Mucosa of descending colon (tissue), 3 donors: Measurements from ENCODE around the gene ISY1. TPM values are rescaled to one million over a fixed set of nuclear protein-coding genes. Genes with fewer than 3 reads are reported as not detected.

Source experiments
- ATAC-seq: fragments of 200-7000 bp; cut with Tn5 transposase; one replicate; pipeline ENCODE4 v1.9.1; 2020; ENCODE audit warnings: mild to moderate bottlenecking, moderate library complexity
- DNase-seq, 3 donors: peaks; one replicate each; pipeline ENCODE4 v3.0.0-alpha.2; 2020
- H3K36me3 ChIP-seq: fragments of 200-600 bp; one replicate; pipeline ENCODE4 v1.8.0; 2021; ENCODE audit warnings: low read depth, mild to moderate bottlenecking
- H3K4me1 ChIP-seq: fragments of 200-600 bp; one replicate; pipeline ENCODE4 v1.8.0; 2021; ENCODE audit warnings: low read depth, mild to moderate bottlenecking
- H3K4me3 ChIP-seq: fragments of 200-600 bp; one replicate; pipeline ENCODE4 v1.8.0; 2021; ENCODE audit warnings: mild to moderate bottlenecking
- H3K9me3 ChIP-seq: fragments of 200-600 bp; one replicate; pipeline ENCODE4 v1.8.0; 2021; ENCODE audit warnings: mild to moderate bottlenecking
- intact Hi-C, 2 donors: fragments of 100-400 bp; cut with DNase I in 1 of 2; cut with micrococcal nuclease in 1 of 2; formaldehyde crosslinking; loops; one replicate each; pipeline versions ENCODE4 v1.11.0 to v1.11.1; 2022; cut with DNase I, micrococcal nuclease
- total RNA-seq, 3 donors: library from RNA; stranded (reverse); fragmentation: NEBNext Ultra II Directional in 2 of 3; extraction: Animal tissue kit (Norgen Biotek cat#: 25700) in 2 of 3; gene quantifications; one replicate each; pipeline versions ENCODE4 v1.2.1 to v1.2.4, GENCODE V29; 2021 to 2023
- TF ChIP-seq, protein P1 (sequence below): fragments of 200-600 bp; IDR thresholded peaks from one replicate; pipeline ENCODE4 v1.8.0; 2022; ENCODE audit warnings: antibody characterized with exemption, mild to moderate bottlenecking
- donor health status: DM: no; HTN: no; CAD: no; lungs with moderate emphysema.
- donor health status: DM: no; HTN: no; CAD: no.
- donor health status: DM: no; HTN: yes; CAD: no.

ISY1 gene
- total RNA-seq, 3 donors from 2014 or later = 24.2 to 37.5 (median 28.9) TPM

- H3K36me3 ChIP-seq = peaks cover 2% of the 10 kb centered on the region
- no peak for ATAC-seq
- TF ChIP-seq, protein P1, sequence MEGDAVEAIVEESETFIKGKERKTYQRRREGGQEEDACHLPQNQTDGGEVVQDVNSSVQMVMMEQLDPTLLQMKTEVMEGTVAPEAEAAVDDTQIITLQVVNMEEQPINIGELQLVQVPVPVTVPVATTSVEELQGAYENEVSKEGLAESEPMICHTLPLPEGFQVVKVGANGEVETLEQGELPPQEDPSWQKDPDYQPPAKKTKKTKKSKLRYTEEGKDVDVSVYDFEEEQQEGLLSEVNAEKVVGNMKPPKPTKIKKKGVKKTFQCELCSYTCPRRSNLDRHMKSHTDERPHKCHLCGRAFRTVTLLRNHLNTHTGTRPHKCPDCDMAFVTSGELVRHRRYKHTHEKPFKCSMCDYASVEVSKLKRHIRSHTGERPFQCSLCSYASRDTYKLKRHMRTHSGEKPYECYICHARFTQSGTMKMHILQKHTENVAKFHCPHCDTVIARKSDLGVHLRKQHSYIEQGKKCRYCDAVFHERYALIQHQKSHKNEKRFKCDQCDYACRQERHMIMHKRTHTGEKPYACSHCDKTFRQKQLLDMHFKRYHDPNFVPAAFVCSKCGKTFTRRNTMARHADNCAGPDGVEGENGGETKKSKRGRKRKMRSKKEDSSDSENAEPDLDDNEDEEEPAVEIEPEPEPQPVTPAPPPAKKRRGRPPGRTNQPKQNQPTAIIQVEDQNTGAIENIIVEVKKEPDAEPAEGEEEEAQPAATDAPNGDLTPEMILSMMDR = no peak
- H3K9me3 ChIP-seq = no peaks in the 10 kb centered on the region
- no peaks in the 10 kb centered on the region for H3K4me1 ChIP-seq
- intact Hi-C loops = no loop called here
- no peak for DNase-seq
- H3K4me3 ChIP-seq = no peak overlapping the region
Observed at GRCh38 chr3:129106320-129106719, 54.5 kb downstream of the ISY1 start.

DNA sequence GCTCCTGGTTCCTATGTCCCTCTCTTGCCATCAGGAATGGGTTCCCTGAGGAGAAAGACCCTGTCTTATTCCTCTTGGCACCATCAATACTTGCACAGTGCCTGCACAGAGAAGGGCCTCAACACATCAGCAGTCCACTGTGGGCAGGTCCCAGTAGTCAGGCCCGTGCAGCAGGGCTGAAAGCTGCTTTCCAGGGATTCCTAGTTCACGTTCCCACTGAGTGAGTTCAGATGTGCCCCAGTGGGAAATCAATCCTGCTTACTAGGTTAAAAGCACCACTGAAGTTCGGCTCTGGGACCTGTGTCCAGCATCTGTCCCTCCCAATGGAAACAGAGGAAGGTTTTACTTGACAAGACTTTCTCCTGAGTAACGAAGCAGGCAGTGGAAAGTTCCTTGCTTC is 55.0 kb downstream of the ISY1 start:
- intact Hi-C loops = no loop called here
- Histone ChIP-seq H3K36me3 (peaks cover 2% of the 10 kb centered on the region), H3K4me3 (no peak overlapping the region), H3K4me1 (no peaks in the 10 kb centered on the region), H3K9me3 (no peaks in the 10 kb centered on the region)
- no peak for DNase-seq
- ATAC-seq = no peak
- TF ChIP-seq, protein P1 = no peak

GRCh38 chr3:129104498-129105079 is 56.3 kb downstream of the ISY1 start:
- Histone ChIP-seq H3K9me3 (no peaks in the 10 kb centered on the region), H3K36me3 (peaks cover 2% of the 10 kb centered on the region), H3K4me3 (no peak overlapping the region), H3K4me1 (no peaks in the 10 kb centered on the region)
- TF ChIP-seq, protein P1 = no peak
- ATAC-seq = no peak
- intact Hi-C loops = no loop called here
- DNase-seq = no peak

DNA sequence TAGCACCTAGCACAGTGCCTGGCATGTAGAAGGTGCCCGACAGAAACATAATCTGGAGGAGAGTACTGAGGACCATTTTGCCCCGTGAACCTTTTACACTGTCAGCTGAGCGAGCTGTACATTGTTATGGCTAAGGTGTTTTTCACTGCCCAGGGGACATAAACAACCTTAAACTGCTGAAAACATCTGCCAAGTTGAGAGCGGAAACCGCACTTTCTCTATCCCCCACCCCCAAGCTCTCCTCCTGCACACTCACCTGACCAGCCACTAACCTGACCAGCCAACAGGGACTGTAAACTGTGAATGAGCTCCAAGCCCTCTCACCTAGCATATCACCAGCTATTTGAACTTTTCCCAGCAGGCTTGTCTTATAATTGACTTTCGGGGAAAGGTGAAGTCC is 56.8 kb downstream of the ISY1 start:
- Histone ChIP-seq H3K9me3 (no peaks in the 10 kb centered on the region), H3K4me1 (no peaks in the 10 kb centered on the region), H3K36me3 (peaks cover 2% of the 10 kb centered on the region), H3K4me3 (no peak overlapping the region)
- intact Hi-C loops = no loop called here
- ATAC-seq (no peak), DNase-seq (no peak)
- TF ChIP-seq, protein P1 = no peak

- H3K9me3 ChIP-seq = no peaks in the 10 kb centered on the region
- no peaks in the 10 kb centered on the region for H3K4me1 ChIP-seq
- DNase-seq = no peak
- peaks cover 2% of the 10 kb centered on the region for H3K36me3 ChIP-seq
- ATAC-seq = no peak
- intact Hi-C loops = no loop called here
- no peak overlapping the region for H3K4me3 ChIP-seq
- TF ChIP-seq, protein P1 = no peak
Observed at GRCh38 chr3:129103296-129103695, 57.6 kb downstream of the ISY1 start.
